Measurements from ENCODE around the gene RASL11A. TPM values are rescaled to one million over a fixed set of nuclear protein-coding genes. Genes with fewer than 3 reads are reported as not detected.
A peak's percentile ranks its signal among the peaks of the same experiment; 100 is the strongest.
"Not testable (repeated sequence)": the region's sequence is repeated elsewhere in the genome, so short reads cannot be mapped to it uniquely, and the experiment has no call there.

Gene RASL11A
- total RNA-seq (10 to 100 TPM in 3 of 9 donors, 1 to 10 TPM in 6; 2.9 to 13.7 (median 5.4) TPM), polyA plus RNA-seq (1 to 10 TPM; 3.5 to 7.9 TPM)
- long read RNA-seq, donor 1, partial matches to known transcripts = 0 of 1 reads
- long read RNA-seq, donor 1, other reads (novel, unspliced or antisense) = 1 of 1 reads
- long read RNA-seq, donor 2, partial matches to known transcripts = 0 of 2 reads
- long read RNA-seq, donor 2, other reads (novel, unspliced or antisense) = 1 of 2 reads
- long read RNA-seq, donor 3, partial matches to known transcripts = 1 of 2 reads
- long read RNA-seq, donor 3, other reads (novel, unspliced or antisense) = 0 of 2 reads

DNA sequence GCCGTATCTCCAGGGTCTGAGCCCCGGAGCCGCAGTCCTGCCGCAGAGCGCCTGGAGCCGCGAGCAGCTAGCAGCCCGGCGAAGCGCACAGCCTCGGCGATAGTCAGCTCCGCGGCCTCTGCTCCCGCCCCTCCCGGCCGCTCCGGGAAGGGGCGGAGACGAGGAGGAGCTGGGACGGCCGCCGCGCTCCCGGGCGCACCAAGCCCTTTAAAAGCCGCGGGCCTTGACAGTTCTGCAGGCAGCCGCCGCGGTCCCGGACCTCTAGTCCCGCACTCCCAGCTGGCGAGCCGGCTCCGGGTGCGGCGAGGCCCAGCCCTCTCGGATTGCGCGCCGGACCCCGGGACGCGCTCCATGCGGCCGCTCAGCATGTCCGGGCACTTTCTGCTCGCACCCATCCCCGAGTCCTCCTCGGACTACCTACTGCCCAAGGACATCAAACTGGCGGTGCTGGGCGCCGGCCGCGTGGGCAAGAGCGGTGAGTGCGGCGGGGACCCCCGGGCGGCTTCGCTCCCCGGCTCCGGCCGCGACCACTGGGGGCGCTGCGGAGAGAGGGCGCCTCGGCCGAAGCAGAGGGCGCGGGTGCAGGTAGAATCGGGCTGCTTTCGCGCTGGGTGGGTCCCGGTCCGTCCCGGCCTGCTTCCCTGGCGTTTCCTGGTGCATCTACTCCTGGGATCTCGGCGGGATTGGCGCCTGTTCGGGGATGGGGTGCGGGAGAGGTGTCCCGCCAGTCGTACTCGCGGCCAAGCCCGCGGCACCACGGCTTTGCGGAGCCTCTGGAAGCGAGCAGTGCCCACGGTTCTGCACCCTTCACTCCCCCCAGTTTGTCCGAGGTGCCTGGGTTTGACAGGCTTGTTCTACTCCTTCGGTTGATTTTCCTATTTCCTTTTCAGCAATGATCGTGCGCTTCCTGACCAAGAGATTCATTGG lies at the start of gene RASL11A:
TSS of gene RASL11A (plus strand) at position 237 of the 927 bp plus-strand sequence. CDS start at position 352, 115 bp downstream.
- H3K4me1 ChIP-seq = peaks cover 0 to 53% (median 26%) of the 10 kb centered on the region in 12 donors
- no peaks in the 10 kb centered on the region for H3K9me3 ChIP-seq
- TF ChIP-seq CTCF (IDR thresholded peaks at IDR 0.05) (peak; percentile 84 to 99 (median 95)), POLR2A (IDR thresholded peaks at IDR 0.05) (peak in 1 of 2 donors; percentile 92)
- H3K27me3 ChIP-seq = peaks cover 0 to 9% (median 0%) of the 10 kb centered on the region in 9 donors
- H3K4me3 ChIP-seq = peak within 1 kb of the TSS; percentile 49 to 96 (median 90)
- WGBS, 4 donors = 1% methylated on average over 75 to 99 of the region's 99 CpGs
- H3K27ac ChIP-seq = peak within 1 kb of the TSS; percentile 72 to 97 (median 90)
- ATAC-seq (peak; percentile 77 to 95 (median 92)), DNase-seq (peak; percentile 87 to 94 (median 88))
- peaks cover 0 to 3% (median 0%) of the 10 kb centered on the region in 9 donors for H3K36me3 ChIP-seq
- intact Hi-C loops (cut with DNase I) = loop anchor here in 5 of 10 donors (1.0 to 10.0 kb wide), 7 partner anchors 19 to 284 kb away; partner anchors contain the start of genes RPL21 (in 3 of the 5) and USP12 (in 1 of the 5)

GRCh38 chr13:27222100-27222499 lies 48.5 kb upstream of the RASL11A start:
- DNase-seq; H3K9me3 ChIP-seq; ATAC-seq; H3K36me3 ChIP-seq; H3K4me3 ChIP-seq; H3K4me1 ChIP-seq; H3K27me3 ChIP-seq; H3K27ac ChIP-seq; intact Hi-C loops (cut with DNase I): not testable (repeated sequence)
- whole genome bisulfite sequencing, 4 donors = 64 to 77% (median 69%) methylated on average over 2 of the region's 2 CpGs

GRCh38 chr13:27226991-27227390 lies 43.6 kb upstream of the RASL11A start:
- Histone ChIP-seq H3K4me1 (no peaks in the 10 kb centered on the region), H3K27me3 (no peaks in the 10 kb centered on the region), H3K27ac (no peak overlapping the region), H3K4me3 (no peak overlapping the region), H3K9me3 (peaks cover 0 to 18% (median 0%) of the 10 kb centered on the region in 12 donors), H3K36me3 (no peaks in the 10 kb centered on the region)
- whole genome bisulfite sequencing, 4 donors = 70 to 91% (median 78%) methylated on average over 2 of the region's 2 CpGs
- ATAC-seq (no peak), DNase-seq (no peak)
- intact Hi-C loops (cut with DNase I) = no loop called here
- no peak for TF ChIP-seq CTCF (IDR thresholded peaks at IDR 0.05)
- TF ChIP-seq POLR2A (IDR thresholded peaks at IDR 0.05) = no peak

GRCh38 chr13:27228131-27228530 lies 42.5 kb upstream of the RASL11A start:
- ATAC-seq (peak in 1 of 4 donors; percentile 67), DNase-seq (no peak)
- H3K4me3 ChIP-seq = no peak overlapping the region
- H3K4me1 ChIP-seq = no peaks in the 10 kb centered on the region
- peaks cover 0 to 23% (median 0%) of the 10 kb centered on the region in 12 donors for H3K9me3 ChIP-seq
- intact Hi-C loops (cut with DNase I) = no loop called here
- no peaks in the 10 kb centered on the region for H3K36me3 ChIP-seq
- no peak overlapping the region for H3K27ac ChIP-seq
- TF ChIP-seq POLR2A (IDR thresholded peaks at IDR 0.05) (no peak), CTCF (IDR thresholded peaks at IDR 0.05) (no peak)
- no peaks in the 10 kb centered on the region for H3K27me3 ChIP-seq

Measured in heart left ventricle (tissue), 16 donors.